Stimulated activated CD8-positive, alpha-beta memory T cell treated with anti-CD3 and anti-CD28 coated beads, Interleukin-4, amount 100 ng/mL, for 48 hours (primary cell): ENCODE measurements around the gene ZFYVE21.
"Not testable (repeated sequence)": the region's sequence is repeated elsewhere in the genome, so short reads cannot be mapped to it uniquely, and the experiment has no call there.

ENCODE experiments used
- DNase-seq: peaks from one replicate; pipeline ENCODE4 v3.0.0-alpha.2; 2020

Gene ZFYVE21

DNA sequence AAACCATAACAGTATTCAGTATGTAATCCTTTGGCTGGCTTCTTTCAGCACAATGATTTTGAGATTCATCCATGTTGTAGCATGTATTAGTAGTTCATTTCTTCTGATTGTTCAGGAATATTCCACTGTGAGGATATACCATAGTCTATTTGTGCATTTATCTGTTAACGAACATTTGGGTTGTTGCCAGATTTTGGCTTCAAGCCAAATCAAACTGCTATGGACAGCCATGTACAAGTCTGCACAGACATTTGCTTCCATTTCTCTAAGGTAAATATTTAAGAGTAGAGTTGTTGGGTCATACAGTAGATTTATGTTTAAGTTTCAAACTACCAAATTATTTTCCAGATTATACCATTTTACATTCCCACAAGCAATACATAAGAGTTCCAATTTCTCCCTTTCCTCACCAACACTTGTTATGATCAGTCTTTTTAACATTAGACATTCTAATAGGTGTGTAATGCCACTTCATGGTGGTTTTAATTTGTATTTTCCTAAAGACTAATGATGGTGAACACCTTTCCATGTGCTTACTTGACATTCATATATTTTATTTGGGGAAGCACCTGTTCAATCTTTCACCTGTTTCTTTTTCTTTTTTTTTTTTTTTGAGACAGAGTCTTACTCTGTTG lies 56.6 kb downstream of the ZFYVE21 start:
- DNase-seq: no peak

DNA sequence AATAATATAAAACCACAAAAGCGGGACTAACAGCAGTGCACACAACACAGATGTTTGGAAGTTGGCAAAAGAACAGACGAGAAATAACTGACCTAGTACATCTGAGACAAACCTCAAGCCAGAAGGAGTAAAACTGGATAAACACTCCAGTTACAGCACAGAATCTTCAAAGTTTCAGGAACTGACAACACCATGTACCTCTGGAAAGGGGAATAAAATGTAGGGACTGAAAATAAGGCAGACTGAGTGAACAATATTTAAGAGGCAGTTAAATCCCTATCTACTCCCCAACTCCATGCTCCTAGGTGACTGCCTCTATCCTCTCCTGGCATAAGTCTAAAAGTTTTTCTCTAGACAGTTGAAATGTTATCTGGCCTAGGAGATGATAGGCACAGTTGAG lies 57.9 kb downstream of the ZFYVE21 start:
- no peak for DNase-seq

DNA sequence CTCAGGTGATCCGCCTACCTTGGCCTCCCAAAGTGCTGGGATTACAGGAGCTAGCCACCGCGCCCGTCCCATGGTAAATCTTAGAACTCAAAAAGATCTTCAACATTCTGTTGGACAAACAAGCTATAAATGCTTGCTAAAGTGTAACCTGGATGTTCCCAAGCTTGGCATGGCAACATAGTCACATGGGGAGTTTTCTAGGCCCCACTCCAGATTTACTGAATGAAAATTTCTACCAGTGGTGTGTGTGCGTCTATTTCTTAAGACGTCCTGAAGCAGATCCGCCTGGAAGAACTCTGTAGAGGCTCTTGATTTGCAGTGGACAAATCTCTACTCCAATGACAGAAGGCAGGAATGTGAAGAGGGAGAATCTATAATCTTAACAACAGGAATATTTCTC lies 59.9 kb downstream of the ZFYVE21 start:
- no peak for DNase-seq

DNA sequence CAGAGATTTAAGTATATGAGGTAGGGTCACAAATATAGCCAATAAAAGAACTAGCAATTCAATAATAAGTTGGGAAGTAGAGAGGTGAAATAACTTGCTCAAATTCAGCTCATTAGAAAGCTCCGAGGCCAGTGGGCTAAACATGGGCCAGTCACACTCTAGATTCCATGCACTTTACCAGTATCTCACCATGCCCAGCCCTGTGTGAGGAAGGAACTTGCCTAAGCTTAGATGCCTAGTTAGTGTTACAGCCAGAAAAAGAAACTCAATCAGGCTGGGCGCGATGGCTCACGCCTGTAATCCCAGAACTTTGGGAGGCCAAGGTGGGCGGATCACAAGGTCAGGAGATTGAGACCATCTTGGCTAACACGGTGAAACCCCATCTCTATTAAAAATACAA lies 60.7 kb downstream of the ZFYVE21 start:
- DNase-seq: not testable (repeated sequence)

- DNase-seq: no peak
Measured at GRCh38 chr14:103782376-103782775, 66.8 kb downstream of the ZFYVE21 start.
